GM12875 (cell line): Measurements from ENCODE around the gene CDCA4.
A peak's percentile ranks its signal among the peaks of the same experiment; 100 is the strongest.

Source experiments
- H3K4me3 ChIP-seq: one replicate; pipeline ENCODE4 v1.5.1; 2011; ENCODE audit warnings: low read depth, low read length, control low read depth
- TF ChIP-seq, protein P1 (sequence below): IDR thresholded peaks from 2 replicates; pipeline ENCODE4 v1.5.1; 2011; ENCODE audit warnings: low read depth, mild to moderate bottlenecking, control low read depth, inconsistent platforms, low read length, moderate library complexity, borderline replicate concordance; ENCODE audit not compliant: insufficient read depth

Gene CDCA4

DNA sequence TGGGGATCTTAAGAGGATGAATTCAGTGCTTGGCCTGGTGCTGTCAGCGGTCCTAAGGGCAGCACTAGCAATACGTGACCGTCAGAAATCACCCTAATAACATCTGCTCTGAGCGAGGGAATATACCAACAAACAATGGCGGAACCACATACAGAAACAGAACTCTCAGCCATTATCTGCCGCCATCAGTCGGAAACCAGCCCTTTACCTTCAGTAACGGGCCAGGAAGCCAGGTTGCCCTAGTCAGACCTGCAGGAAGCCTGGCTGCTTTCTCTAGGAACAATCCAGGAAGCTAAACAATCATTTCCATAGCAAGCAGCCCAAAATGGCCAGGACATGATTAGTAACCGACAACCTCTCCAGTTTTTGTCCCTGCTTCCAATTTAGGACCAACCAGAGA is 5.6 kb downstream of the CDCA4 start:
- H3K4me3 ChIP-seq: no peak overlapping the region
- TF ChIP-seq, protein P1, sequence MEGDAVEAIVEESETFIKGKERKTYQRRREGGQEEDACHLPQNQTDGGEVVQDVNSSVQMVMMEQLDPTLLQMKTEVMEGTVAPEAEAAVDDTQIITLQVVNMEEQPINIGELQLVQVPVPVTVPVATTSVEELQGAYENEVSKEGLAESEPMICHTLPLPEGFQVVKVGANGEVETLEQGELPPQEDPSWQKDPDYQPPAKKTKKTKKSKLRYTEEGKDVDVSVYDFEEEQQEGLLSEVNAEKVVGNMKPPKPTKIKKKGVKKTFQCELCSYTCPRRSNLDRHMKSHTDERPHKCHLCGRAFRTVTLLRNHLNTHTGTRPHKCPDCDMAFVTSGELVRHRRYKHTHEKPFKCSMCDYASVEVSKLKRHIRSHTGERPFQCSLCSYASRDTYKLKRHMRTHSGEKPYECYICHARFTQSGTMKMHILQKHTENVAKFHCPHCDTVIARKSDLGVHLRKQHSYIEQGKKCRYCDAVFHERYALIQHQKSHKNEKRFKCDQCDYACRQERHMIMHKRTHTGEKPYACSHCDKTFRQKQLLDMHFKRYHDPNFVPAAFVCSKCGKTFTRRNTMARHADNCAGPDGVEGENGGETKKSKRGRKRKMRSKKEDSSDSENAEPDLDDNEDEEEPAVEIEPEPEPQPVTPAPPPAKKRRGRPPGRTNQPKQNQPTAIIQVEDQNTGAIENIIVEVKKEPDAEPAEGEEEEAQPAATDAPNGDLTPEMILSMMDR: no peak

DNA sequence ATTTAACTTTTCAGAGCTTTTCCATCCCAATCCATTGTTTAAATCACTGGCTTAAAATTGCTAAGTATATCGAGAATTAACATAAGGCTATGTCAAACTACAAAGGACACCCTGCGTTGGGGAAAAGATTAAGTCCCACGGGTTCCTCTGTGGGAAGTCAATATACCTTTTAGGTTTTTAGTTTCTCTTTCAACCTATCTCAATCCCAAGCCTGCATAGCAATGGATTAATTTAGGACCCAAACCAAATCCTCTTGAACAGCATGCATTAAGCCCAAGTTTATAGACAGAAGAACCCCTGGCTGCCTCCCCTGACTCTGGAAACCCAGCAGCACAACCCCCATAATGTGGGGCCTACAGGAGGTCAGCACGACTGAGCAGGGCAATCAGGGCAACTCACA is 6.3 kb downstream of the CDCA4 start:
- no peak overlapping the region for H3K4me3 ChIP-seq
- TF ChIP-seq, protein P1: no peak

DNA sequence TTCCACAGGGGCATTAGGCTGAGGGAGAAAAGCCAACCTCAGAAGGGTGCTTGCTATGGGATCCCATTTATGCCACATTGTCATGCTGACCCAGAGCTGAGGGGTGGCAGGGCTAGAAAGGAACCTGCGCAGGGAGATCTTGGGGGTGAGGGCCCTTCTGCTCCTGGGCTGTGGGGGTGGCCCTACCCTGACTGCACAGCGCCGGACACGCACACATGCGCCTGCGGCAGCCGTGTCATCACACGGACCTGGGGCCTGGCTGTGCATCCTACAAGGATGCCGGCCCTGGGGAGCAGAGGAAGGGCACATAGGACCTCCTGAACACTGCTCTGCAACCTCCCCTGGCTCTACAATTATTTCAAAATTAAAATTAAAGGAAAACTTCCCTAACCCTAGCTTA is 6.9 kb downstream of the CDCA4 start:
- no peak overlapping the region for H3K4me3 ChIP-seq
- TF ChIP-seq, protein P1: no peak

DNA sequence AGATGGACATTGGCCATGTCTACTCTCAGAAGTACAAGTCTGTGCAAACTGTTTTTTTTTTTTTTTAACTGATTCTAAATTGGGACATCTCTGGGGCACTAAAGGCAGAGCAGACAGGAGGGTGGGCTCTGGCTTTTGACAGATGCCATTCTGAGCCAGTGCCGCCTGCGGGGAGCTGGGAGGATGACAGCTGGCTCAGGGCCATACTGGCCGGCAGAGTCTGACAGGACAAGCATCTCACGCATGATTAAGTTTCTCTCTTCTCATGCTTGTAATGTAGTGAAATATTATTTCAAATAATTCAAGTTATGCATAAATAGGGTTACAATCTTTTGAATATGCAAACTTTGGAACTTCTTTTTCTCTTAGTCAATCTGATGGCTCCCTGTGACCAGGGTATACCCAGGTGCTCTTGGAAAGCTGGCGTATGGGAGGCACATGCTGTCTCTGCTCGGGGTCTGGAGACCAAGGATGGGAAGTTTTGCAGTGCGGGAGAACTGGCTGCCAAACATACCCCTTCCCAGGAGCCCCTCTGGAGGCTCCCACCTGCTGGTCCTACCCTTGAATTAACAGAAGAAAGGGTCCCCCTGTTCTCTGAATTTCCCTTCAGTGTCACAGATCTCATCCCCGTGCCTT is 7.6 kb downstream of the CDCA4 start:
- TF ChIP-seq, protein P1: no peak
- H3K4me3 ChIP-seq: no peak overlapping the region

DNA sequence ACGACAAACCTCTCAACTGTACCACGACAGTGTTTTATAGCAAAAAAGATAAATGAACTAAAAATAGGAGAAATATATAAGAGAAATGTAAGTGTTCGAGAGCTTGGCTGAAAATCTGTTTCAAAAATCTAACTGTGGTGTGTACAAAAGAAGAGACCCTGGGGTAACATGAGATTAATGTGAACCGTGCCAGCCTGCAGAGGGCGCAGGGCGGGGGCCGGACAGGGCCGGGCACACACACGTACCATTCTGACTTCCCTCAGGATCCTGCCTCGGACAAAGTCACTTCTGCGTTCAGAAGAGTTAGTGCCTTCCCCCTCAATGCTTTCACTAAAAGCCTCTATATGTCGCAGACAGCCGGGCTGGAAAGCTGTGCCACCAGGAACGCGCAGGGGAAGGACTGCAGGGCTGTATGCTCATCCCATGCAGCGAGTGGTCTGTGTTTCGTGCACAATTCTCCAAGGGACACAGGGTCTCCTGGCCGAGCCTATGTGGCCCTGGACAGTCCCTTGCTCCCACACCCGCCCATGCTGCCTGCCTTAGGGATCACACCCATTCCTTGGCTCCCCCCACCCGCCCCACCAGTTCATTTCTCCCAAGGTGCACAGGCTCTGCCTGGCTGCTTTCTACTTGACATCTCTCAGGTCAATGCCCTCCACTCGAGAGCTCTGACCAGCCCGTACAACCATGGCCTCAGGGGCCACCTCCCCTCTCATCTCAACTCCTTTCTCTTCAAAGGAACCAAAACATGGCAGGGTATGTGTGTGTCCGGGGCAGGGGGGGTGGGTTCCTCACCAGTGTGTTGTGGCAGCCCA is 8.5 kb downstream of the CDCA4 start:
- TF ChIP-seq, protein P1: peak; percentile 35
- H3K4me3 ChIP-seq: no peak overlapping the region

DNA sequence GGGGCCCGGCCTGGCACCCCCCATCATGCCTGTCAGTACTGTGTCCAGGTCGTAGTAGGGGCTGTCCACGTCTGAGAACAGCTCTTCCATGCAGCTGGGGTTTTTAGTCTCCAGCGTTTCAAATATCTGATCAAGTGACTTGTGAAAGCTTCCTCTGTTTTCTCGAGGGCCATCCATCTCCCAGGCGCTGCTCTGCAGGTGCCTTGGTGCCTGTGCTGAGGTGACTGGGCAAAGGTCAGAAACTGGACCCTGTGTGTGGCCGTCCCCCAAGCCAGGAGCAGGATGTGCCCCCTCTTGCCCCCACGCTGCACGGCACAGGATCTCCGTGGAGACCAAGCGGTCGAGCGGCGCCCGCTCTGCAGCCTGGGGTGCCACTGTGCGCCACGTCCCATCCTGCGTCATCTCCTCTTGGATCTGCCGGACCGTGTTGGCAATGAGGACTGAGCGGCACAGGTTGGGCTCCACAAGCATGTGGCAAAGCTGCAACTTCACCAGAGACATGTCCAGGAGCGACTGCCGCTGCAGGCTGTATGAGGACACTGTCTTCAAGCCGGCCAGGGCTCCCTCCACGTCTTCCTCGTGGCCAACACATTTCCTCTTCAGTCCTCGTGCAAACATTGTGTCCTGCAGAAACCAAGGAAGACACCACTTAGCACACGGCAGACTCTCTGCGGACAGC is 9.4 kb downstream of the CDCA4 start:
- no peak overlapping the region for H3K4me3 ChIP-seq
- TF ChIP-seq, protein P1: no peak
